ENCODE data around the gene APCDD1.

Gene APCDD1

GRCh38 chr18:10441472-10441871 is 13.0 kb upstream of the APCDD1 start:
- CTCF ChIA-PET = interaction anchor here (1.2 to 2.3 kb wide), 2 partner anchors 8 to 9 kb away, joined by 3 to 8 read pairs; no protein-coding TSS in a partner anchor
- POLR2A ChIA-PET = interaction anchor here (0.6 kb wide), 1 partner anchor 1070 kb away, joined by 6 read pairs; no protein-coding TSS in a partner anchor
- TF ChIP-seq CTCF (IDR thresholded peaks at IDR 0.05; ENCODE audit: control extremely low read depth, extremely low read depth, low read depth, missing control alignments) = no peak
- DNase-seq (ENCODE audit: extremely low spot score) = no peak

- no peak for DNase-seq (ENCODE audit: extremely low spot score)
- POLR2A ChIA-PET = no interaction called here
- no peak for TF ChIP-seq CTCF (IDR thresholded peaks at IDR 0.05; ENCODE audit: control extremely low read depth, extremely low read depth, low read depth, missing control alignments)
- CTCF ChIA-PET = interaction anchor here (2.3 kb wide), 1 partner anchor 10 kb away, joined by 8 read pairs; no protein-coding TSS in a partner anchor
Measured at GRCh38 chr18:10442551-10442971, 11.9 kb upstream of the APCDD1 start.

GRCh38 chr18:10443001-10443400 is 11.4 kb upstream of the APCDD1 start:
- CTCF ChIA-PET = interaction anchor here (1.1 to 2.3 kb wide), 2 partner anchors 11 to 21 kb away, joined by 3 to 8 read pairs; no protein-coding TSS in a partner anchor
- TF ChIP-seq CTCF (IDR thresholded peaks at IDR 0.05; ENCODE audit: control extremely low read depth, extremely low read depth, low read depth, missing control alignments) = no peak
- POLR2A ChIA-PET = no interaction called here
- no peak for DNase-seq (ENCODE audit: extremely low spot score)

GRCh38 chr18:10444314-10445006 is 10.0 kb upstream of the APCDD1 start:
- ChIA-PET CTCF (interaction anchor here (1.1 kb wide), 1 partner anchor 19 kb away, joined by 3 read pairs; no protein-coding TSS in a partner anchor), POLR2A (no interaction called here)
- DNase-seq (ENCODE audit: extremely low spot score) = no peak
- no peak for TF ChIP-seq CTCF (IDR thresholded peaks at IDR 0.05; ENCODE audit: control extremely low read depth, extremely low read depth, low read depth, missing control alignments)

GRCh38 chr18:10449396-10449795 is 5.0 kb upstream of the APCDD1 start:
- no peak for TF ChIP-seq CTCF (IDR thresholded peaks at IDR 0.05; ENCODE audit: control extremely low read depth, extremely low read depth, low read depth, missing control alignments)
- DNase-seq (ENCODE audit: extremely low spot score) = no peak
- ChIA-PET CTCF (interaction anchor here (1.0 to 1.8 kb wide), 4 partner anchors 8 to 477 kb away, joined by 3 read pairs; no protein-coding TSS in a partner anchor), POLR2A (no interaction called here)

GRCh38 chr18:10450986-10451385 is 3.4 kb upstream of the APCDD1 start:
- TF ChIP-seq CTCF (IDR thresholded peaks at IDR 0.05; ENCODE audit: control extremely low read depth, extremely low read depth, low read depth, missing control alignments) = no peak
- ChIA-PET POLR2A (no interaction called here), CTCF (interaction anchor here (1.1 kb wide), 1 partner anchor 10 kb away, joined by 4 read pairs; no protein-coding TSS in a partner anchor)
- no peak for DNase-seq (ENCODE audit: extremely low spot score)
